ENCODE data around the gene NEBL. TPM values are rescaled to one million over a fixed set of nuclear protein-coding genes. Genes with fewer than 3 reads are reported as not detected.

NEBL gene
- total RNA-seq, 1 donor from 2014 or later: 55.2 TPM

GRCh38 chr10:20834825-20835224, 62.3 kb downstream of the NEBL start:
- H3K36me3 ChIP-seq: no peaks in the 10 kb centered on the region

GRCh38 chr10:20822825-20823224, 74.3 kb downstream of the NEBL start:
- Histone ChIP-seq H3K36me3 (no peaks in the 10 kb centered on the region), H3K27ac (no peak overlapping the region), H3K4me3 (no peak overlapping the region), H3K4me1 (no peaks in the 10 kb centered on the region), H3K27me3 (no peaks in the 10 kb centered on the region), H3K9me3 (no peaks in the 10 kb centered on the region)
- TF ChIP-seq POLR2A (IDR thresholded peaks at IDR 0.05) (no peak), POLR2AphosphoS5 (IDR thresholded peaks at IDR 0.05; ENCODE audit: insufficient read depth in 1 of 2, low read depth in 1 of 2) (no peak)
- TF ChIP-seq, protein P1, sequence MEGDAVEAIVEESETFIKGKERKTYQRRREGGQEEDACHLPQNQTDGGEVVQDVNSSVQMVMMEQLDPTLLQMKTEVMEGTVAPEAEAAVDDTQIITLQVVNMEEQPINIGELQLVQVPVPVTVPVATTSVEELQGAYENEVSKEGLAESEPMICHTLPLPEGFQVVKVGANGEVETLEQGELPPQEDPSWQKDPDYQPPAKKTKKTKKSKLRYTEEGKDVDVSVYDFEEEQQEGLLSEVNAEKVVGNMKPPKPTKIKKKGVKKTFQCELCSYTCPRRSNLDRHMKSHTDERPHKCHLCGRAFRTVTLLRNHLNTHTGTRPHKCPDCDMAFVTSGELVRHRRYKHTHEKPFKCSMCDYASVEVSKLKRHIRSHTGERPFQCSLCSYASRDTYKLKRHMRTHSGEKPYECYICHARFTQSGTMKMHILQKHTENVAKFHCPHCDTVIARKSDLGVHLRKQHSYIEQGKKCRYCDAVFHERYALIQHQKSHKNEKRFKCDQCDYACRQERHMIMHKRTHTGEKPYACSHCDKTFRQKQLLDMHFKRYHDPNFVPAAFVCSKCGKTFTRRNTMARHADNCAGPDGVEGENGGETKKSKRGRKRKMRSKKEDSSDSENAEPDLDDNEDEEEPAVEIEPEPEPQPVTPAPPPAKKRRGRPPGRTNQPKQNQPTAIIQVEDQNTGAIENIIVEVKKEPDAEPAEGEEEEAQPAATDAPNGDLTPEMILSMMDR (IDR thresholded peaks at IDR 0.05): no peak
- intact Hi-C loops (cut with DNase I): no loop called here
- DNase-seq (ENCODE audit: extremely low spot score in 2 of 2): no peak

More at GRCh38 chr10:20834825-20835224, 62.3 kb downstream of the NEBL start:
- H3K4me3 ChIP-seq: no peak overlapping the region
- no peak overlapping the region for H3K27ac ChIP-seq
- no peak for DNase-seq (ENCODE audit: extremely low spot score in 2 of 2)
- H3K4me1 ChIP-seq: no peaks in the 10 kb centered on the region
- TF ChIP-seq, protein P1 (IDR thresholded peaks at IDR 0.05): no peak
- TF ChIP-seq POLR2AphosphoS5 (IDR thresholded peaks at IDR 0.05; ENCODE audit: insufficient read depth in 1 of 2, low read depth in 1 of 2): no peak
- TF ChIP-seq POLR2A (IDR thresholded peaks at IDR 0.05): no peak
- H3K27me3 ChIP-seq: no peaks in the 10 kb centered on the region
- no peaks in the 10 kb centered on the region for H3K9me3 ChIP-seq
- intact Hi-C loops (cut with DNase I): no loop called here

DNA sequence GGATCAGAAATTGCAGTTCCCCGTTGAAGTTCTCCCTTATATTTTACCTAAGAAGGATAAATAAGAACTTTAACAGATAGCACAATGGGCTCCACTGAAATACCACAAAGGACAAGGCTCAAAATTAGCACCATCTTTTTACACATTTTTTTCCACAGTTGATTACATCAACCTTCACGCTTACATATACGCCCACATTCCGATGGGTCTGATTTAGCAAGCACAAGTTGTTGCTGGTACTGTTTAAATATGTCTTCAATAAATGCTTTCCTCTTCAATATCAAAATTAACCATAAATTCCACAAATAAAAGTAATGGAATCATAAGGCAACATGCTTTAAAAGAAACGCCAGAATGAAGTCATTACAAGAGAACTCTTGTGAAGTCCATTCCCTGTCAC, 79.5 kb downstream of the NEBL start:
- no peaks in the 10 kb centered on the region for H3K9me3 ChIP-seq
- H3K36me3 ChIP-seq: no peaks in the 10 kb centered on the region
- TF ChIP-seq, protein P1 (IDR thresholded peaks at IDR 0.05): no peak
- no peak for TF ChIP-seq POLR2AphosphoS5 (IDR thresholded peaks at IDR 0.05; ENCODE audit: insufficient read depth in 1 of 2, low read depth in 1 of 2)
- TF ChIP-seq POLR2A (IDR thresholded peaks at IDR 0.05): no peak
- H3K27ac ChIP-seq: no peak overlapping the region
- intact Hi-C loops (cut with DNase I): no loop called here
- H3K27me3 ChIP-seq: no peaks in the 10 kb centered on the region
- DNase-seq (ENCODE audit: extremely low spot score in 2 of 2): no peak
- H3K4me1 ChIP-seq: no peaks in the 10 kb centered on the region
- H3K4me3 ChIP-seq: no peak overlapping the region

GRCh38 chr10:20817116-20817515, 80.0 kb downstream of the NEBL start:
- Histone ChIP-seq H3K36me3 (no peaks in the 10 kb centered on the region), H3K4me3 (no peak overlapping the region), H3K27me3 (no peaks in the 10 kb centered on the region), H3K4me1 (no peaks in the 10 kb centered on the region), H3K27ac (no peak overlapping the region), H3K9me3 (no peaks in the 10 kb centered on the region)
- TF ChIP-seq, protein P1 (IDR thresholded peaks at IDR 0.05): no peak
- TF ChIP-seq POLR2A (IDR thresholded peaks at IDR 0.05) (no peak), POLR2AphosphoS5 (IDR thresholded peaks at IDR 0.05; ENCODE audit: insufficient read depth in 1 of 2, low read depth in 1 of 2) (no peak)
- no peak for DNase-seq (ENCODE audit: extremely low spot score in 2 of 2)
- intact Hi-C loops (cut with DNase I): no loop called here

GRCh38 chr10:20814116-20814515, 83.0 kb downstream of the NEBL start:
- no peak for DNase-seq (ENCODE audit: extremely low spot score in 2 of 2)
- H3K27me3 ChIP-seq: no peaks in the 10 kb centered on the region
- intact Hi-C loops (cut with DNase I): no loop called here
- no peak overlapping the region for H3K27ac ChIP-seq
- TF ChIP-seq, protein P1 (IDR thresholded peaks at IDR 0.05): no peak
- TF ChIP-seq POLR2AphosphoS5 (IDR thresholded peaks at IDR 0.05; ENCODE audit: insufficient read depth in 1 of 2, low read depth in 1 of 2): no peak
- TF ChIP-seq POLR2A (IDR thresholded peaks at IDR 0.05): no peak
- H3K4me3 ChIP-seq: no peak overlapping the region
- H3K36me3 ChIP-seq: no peaks in the 10 kb centered on the region
- H3K4me1 ChIP-seq: no peaks in the 10 kb centered on the region
- no peaks in the 10 kb centered on the region for H3K9me3 ChIP-seq

All from vagina (tissue), 2 donors.